GM10266 (cell line): ENCODE results near the gene ZNF423.

Experiments used
- DNase-seq: peaks from one replicate; pipeline ENCODE4 v3.0.0; 2012; ENCODE audit errors: extremely low spot score
- TF ChIP-seq, protein P1 (sequence below): IDR thresholded peaks from 2 replicates; pipeline ENCODE4 v1.5.1; 2012; ENCODE audit warnings: mild to moderate bottlenecking, low read depth; ENCODE audit not compliant: control insufficient read depth, insufficient read depth; ENCODE audit errors: missing control alignments

The ZNF423 gene

DNA sequence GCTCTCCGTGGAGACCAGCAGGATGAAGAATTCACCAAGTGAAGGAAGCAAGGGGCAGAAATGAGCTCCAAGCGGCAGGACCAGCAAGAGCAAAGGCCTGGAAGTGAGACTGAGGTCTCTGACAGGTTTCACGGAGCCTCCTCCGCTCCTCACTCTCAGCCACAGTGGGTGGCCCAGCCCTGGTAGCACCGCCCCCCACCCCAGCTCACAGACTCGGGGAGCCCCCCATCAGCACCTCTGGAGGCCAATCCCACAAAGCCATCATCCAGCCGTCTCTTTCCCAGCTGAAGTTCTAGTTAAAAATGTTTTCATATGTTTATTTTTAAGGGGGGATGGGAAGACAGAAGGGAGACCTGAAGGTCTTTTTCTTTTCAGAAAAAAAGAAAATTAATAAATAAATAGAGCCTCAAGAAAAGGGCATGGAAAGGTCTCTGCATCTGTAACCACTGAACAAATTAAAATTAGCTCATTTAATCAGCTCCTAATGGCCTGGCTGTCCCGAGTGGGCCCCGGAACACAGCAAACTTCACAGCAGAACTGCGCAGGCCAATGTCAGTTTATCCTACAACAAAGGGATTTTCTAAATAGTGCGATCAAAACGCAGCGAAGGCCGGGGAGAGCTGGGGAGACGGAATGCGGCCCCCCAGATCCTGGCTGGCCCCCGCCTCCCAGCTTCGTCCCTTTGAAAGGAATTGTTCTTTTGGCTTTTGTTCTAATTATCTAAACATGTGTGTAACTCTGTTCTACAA, 190.3 kb downstream of the ZNF423 start:
- DNase-seq, result no peak
- TF ChIP-seq, protein P1, sequence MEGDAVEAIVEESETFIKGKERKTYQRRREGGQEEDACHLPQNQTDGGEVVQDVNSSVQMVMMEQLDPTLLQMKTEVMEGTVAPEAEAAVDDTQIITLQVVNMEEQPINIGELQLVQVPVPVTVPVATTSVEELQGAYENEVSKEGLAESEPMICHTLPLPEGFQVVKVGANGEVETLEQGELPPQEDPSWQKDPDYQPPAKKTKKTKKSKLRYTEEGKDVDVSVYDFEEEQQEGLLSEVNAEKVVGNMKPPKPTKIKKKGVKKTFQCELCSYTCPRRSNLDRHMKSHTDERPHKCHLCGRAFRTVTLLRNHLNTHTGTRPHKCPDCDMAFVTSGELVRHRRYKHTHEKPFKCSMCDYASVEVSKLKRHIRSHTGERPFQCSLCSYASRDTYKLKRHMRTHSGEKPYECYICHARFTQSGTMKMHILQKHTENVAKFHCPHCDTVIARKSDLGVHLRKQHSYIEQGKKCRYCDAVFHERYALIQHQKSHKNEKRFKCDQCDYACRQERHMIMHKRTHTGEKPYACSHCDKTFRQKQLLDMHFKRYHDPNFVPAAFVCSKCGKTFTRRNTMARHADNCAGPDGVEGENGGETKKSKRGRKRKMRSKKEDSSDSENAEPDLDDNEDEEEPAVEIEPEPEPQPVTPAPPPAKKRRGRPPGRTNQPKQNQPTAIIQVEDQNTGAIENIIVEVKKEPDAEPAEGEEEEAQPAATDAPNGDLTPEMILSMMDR, result no peak

DNA sequence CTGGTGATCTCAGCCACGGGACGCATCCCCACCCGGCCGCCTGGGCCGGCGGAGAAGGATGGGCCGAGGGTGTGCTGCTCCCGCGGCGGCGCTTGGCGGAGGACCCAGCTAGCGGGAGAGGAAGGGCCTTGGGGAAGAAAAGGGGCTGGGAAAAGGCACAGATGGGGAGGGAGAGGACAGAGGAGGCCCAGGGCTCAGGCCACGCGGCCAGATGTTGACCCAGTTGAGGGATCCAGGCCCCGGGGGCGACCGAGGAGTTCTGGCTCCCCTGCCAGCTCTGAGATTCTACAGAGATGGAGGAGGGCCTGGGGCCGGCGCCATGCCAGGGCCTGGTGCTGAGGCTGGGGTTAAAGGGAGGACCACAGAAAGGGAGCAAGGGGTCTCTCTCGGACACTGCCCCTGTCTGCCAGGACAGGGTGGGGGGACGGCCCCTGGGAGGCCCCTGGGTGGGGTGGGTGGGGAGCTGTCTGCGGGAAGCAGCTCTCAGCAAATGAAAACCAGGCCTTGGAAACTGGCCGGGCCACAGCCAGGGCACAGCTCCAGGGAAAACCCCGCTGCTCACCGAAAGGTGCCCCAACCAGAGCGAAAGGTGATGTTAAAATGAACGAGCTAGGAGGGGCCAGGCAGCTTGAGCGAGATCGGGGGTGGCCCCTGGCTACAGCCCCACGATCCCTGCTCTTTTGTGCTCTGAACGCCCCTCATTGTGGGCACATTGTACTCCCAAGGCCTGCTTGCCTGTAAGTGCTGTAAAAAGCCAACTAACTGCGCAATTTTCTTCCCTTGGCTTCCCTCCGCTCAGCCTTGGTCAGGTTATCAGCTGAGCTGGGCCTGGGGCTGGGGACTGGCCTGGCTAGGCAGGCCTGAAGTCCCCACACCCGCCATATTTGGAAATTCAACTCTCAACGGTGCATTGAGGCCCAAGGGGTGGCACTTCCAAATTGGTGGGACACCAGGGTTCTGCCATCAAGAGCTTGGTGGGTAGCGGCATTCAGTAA, 191.4 kb downstream of the ZNF423 start:
- TF ChIP-seq, protein P1, result no peak
- DNase-seq, result no peak

DNA sequence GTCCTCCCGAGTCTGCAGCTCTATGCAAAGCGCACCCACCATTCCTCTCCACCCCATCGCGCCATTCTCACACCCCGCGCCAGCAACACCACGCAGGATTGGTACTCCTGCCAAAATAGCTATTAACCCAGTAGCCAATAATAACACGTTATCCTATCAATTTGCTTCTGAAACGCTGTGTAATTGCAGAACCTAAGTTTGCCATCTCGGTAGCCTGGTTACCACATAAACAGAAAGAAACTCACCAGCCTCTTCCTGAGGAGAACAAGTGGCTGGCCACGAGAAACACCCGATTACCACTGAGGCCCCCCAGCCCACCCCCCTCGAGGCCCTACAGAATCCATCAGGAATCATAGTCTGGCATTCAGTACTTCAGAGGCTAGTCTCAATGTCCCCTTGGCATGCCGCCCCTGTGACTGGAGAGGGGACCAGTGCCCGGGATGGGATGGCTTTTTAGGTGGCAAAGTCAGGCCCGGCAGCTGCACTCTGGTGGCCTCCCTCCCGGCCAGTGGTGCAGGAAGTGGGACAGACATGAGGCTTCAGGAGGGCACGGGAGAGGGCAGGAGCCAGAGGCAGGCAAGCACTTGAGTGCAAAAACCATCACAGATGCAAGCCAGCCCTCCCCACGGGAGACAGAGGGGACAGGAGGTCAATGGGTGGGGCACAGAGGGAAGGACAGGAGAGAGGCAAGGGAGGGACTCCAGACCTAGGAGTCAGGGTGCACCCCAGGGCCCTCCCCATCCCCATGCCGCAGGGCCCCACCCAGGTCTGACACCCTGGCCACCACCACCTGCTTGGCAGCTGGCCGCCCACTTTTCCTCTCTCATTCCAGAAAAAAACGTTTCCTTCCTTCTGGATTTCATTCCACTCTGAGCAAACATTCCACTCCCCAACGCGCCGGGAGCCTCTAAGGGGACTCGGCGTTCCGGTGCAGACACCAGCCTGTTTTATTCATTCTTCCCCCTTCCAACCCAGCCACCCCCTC, 192.5 kb downstream of the ZNF423 start:
- no peak for DNase-seq
- TF ChIP-seq, protein P1, result no peak

DNA sequence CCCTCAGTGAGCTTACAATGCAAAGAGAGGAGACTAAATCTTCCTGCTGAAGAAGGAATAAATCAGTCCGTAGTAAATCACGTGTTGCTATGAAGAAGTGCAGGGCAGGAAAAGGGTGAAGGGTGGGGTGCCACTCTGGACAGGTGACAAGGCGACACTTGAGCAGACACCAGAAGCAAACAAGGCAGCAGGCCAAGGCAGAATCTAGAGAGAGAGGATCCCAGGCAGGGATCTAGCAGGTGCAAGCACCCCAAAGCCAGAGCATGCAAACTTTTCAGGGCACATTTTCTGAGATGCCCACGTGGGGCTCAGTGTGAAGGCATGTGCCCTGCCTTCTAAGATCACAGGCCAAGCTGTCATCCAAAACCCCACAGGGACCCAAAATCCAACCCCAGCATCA, 193.3 kb downstream of the ZNF423 start:
- no peak for DNase-seq
- TF ChIP-seq, protein P1, result no peak

DNA sequence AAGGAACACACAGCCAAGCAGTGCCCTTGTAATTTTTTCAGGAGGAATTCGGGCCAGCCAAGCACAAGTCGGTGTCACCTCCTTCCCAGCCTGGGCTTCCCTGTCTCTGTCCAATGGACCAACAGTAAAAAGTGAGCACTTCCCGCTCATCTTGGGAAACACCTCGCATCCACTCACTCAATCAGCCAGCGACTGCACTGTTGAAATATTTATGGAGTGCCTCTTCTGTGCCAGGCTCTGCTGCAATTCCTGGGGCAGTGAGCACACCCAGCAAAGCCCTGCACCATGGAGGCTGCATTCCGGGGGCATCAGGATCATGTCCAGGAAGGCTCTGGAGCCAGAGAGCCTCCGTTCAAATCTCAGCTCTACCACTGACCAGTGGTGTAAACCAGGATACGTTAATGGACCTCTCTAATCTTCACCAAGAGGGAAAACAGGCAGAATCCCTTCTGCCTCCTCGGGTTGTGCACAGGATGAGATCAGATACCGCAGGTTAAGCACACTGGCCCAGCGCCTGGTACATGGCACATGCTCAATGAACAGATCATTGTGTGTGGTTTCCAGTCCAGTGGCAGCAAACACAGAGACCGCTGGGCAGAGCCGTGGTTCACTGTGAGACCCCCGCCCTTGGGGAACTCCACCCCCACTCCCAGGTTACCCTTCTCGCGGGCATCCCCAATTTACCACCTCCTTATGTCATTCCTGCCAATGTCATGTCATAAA, 194.3 kb downstream of the ZNF423 start:
- TF ChIP-seq, protein P1, result no peak
- no peak for DNase-seq

DNA sequence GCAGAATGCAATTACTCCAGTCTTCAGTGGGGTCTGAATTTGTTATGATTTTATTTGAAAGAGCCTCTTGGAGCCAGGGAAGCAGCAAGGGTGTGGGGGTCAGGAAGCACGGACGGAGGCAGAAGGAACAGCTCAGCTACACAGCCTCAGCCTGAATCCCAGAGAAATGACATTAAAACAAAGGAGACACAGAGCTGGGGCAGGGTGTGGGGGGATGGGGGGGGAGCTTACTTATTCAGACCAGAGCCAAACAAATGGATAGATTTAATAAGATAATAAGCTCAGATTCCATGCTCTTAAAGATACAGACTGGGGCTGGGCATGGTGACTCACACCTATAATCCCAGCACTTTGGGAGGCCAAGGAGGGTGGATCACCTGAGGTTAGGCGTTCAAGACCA, 195.3 kb downstream of the ZNF423 start:
- no peak for DNase-seq
- TF ChIP-seq, protein P1, result no peak
